GM10248 (cell line): ENCODE results near the gene ARHGAP22.

Source experiments
- CTCF ChIA-PET: fragments of 300-600 bp; sonication (Branson Sonifier 250); formaldehyde crosslinking; extraction: SDS; loops from one replicate; lab custom pipeline; 2021; ENCODE audit warnings: antibody characterized with exemption; lab: Yijun Ruan, JAX
- POLR2A ChIA-PET: fragments of 350-650 bp; sonication (Branson Sonifier 250); formaldehyde crosslinking; extraction: SDS; loops from one replicate; lab custom pipeline; 2020; ENCODE audit warnings: antibody characterized with exemption; lab: Yijun Ruan, JAX
- DNase-seq: peaks from one replicate; pipeline ENCODE4 v3.0.0; 2012; ENCODE audit errors: extremely low spot score
- TF ChIP-seq, protein P1 (sequence below): IDR thresholded peaks from 2 replicates; pipeline ENCODE4 v1.5.1; 2012; ENCODE audit warnings: mild to moderate bottlenecking, low read depth; ENCODE audit errors: extremely low read depth, missing control alignments, control extremely low read depth

The ARHGAP22 gene

DNA sequence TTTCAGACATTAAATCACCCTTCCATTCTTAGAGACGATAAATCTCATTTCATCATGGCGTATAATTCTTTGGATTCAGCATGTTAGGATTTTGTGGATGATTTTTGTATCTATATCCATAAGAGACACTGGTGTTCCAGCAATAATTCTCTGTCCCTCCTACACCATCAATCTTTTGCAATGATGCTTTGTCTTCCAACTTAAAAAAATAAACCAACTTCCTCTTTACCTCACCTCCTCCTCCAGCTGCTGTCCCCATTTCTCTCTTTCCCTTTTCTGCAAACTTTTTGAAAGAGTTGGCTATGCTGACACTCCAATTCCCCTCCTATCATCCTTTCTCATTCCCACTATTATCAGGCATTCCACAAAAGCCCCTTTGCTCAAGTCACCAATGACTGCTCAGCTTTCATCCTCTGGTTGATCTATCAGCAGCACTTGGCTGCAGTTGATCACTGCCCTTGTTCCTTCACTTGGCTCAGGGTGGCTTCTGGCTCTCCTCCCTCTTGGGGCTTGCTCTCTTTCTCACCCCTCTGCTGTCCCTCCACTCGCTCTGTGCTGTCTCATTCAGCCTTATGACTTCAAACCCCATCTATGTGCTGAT, 130.0 kb downstream of the ARHGAP22 start:
- CTCF ChIA-PET = interaction anchor here (1.5 kb wide), 1 partner anchor 27 kb away, joined by 4 read pairs; no protein-coding TSS in a partner anchor
- DNase-seq = no peak
- POLR2A ChIA-PET = no interaction called here
- TF ChIP-seq, protein P1, sequence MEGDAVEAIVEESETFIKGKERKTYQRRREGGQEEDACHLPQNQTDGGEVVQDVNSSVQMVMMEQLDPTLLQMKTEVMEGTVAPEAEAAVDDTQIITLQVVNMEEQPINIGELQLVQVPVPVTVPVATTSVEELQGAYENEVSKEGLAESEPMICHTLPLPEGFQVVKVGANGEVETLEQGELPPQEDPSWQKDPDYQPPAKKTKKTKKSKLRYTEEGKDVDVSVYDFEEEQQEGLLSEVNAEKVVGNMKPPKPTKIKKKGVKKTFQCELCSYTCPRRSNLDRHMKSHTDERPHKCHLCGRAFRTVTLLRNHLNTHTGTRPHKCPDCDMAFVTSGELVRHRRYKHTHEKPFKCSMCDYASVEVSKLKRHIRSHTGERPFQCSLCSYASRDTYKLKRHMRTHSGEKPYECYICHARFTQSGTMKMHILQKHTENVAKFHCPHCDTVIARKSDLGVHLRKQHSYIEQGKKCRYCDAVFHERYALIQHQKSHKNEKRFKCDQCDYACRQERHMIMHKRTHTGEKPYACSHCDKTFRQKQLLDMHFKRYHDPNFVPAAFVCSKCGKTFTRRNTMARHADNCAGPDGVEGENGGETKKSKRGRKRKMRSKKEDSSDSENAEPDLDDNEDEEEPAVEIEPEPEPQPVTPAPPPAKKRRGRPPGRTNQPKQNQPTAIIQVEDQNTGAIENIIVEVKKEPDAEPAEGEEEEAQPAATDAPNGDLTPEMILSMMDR = no peak

DNA sequence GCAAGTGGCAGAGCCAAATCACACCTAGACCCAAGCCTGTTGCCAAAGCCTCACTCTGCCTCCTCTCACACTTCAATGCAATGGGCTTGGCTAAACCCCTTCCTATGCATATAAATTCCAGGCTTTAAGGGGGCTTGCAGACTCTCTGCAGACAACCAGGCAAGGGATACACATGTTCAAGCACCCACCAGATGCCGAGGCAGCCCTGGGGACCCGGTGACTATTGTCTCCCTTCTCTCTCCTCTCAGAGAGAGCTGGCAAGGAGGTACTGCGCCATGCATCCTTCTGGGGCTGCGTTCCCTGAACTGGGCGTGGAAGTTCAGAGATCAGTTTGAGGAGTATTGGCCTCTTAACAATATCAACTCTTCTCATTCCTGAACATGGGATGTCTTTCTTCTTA, 131.2 kb downstream of the ARHGAP22 start:
- CTCF ChIA-PET = no interaction called here
- POLR2A ChIA-PET = no interaction called here
- TF ChIP-seq, protein P1 = no peak
- no peak for DNase-seq

DNA sequence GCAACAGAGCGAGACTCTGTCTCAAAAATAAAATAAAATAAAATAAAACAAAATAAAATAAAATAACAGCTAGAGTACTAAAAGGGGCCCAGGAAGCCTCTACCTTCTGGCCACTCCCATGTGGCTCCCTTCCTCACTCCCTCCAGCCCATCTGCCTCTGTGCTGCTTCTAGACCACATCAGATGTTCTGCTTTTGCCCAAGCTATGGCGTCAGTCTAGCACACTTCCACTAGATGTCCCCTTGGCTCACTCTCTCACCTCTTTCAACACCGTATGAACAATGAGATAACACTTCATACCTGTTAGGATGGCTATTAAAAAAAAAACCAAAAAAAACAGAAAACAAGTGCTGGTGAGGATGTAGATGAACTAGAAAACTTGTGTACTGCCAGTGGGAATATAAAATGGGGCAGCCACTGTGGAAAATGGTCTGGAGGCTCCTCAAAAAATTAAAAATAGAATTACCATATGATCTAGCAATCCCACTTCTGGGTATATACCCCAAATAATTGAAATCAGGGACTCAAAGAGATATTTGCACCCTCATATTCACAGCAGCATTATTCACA, 132.3 kb downstream of the ARHGAP22 start:
- TF ChIP-seq, protein P1 = no peak
- ChIA-PET POLR2A (no interaction called here), CTCF (interaction anchor here (1.3 kb wide), 1 partner anchor 13 kb away, joined by 3 read pairs; no protein-coding TSS in a partner anchor)
- DNase-seq = no peak

DNA sequence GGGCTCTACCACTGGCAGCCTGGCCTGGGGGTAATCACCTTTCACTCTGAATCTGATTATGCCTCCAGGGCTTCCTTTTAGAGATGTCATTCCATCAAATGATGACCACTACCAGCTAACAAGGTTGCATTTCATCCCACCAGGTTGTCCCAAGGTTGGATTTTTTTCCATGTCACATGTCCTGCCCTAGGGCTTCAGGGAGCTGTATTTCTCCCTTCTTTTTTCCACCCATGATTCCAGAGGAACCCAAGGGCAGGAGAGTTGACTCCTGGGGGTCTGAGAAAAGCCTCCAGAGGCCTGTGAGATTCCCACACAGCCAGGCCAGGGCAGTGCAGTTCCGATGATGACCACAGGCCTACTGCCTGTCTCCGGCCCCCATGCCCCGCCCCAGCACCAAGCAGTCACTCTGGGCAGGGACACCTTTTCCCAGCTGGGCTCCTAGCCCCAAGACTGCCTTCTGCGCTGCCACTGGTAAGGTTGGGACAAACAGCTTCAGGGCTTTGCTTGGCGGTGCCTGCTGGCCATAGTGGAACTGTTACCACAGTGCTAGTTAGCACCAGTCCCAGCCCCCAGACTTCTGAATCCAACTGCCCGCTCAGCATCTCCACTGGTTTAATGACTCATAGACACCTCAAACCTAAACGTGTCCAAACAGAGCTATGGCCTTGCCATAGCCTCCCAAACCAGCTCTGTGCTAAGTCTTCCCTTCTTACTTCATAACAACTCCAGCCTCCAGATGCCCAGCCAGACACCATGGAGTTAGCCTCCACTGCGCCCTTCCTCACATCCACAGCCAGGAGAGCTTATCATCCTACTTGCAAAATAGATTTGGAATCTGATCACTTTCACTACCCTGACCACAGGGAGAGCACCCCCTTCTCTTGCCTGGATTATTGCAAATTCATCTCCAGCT, 133.7 kb downstream of the ARHGAP22 start:
- POLR2A ChIA-PET = no interaction called here
- TF ChIP-seq, protein P1 = no peak
- CTCF ChIA-PET = no interaction called here
- DNase-seq = no peak

DNA sequence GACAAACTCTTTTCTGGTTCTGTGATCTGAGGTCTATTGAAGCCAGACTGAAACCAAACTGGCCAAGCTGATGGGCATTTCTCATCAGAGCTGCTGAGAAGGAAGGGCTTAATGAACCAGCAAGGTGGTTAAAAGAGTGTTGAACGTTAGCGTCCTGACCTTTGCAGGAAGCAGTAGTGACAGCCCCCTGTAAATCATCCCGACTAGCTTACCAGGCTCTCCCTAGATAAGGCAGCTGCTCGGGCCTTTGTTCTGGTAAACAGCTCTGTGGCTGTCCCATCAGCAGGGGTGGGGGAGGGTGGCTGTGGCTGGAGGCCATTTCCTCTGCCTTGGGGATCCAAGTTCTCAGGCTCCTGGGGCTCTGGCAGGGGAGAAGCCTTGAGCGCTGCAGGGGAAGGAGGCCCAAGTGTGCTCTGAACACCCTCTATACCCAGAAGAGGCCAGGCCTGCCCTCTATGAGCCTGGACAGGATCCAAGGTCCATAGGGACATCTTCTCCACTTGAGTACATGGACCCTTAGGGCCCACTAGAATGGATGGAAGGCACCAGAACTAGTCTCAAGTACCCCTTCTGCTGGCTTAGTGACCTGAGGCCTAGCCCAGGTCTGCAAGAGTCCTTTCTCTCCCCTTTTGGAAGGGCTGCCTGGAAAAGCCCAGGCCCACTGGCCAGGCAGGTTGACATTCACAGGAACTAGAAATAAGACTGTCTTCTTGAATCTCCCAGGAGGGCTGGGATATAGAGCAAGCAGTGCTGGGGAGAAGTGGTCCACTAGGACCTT, 134.6 kb downstream of the ARHGAP22 start:
- ChIA-PET POLR2A (no interaction called here), CTCF (interaction anchor here (2.1 kb wide), 1 partner anchor 11 kb away, joined by 4 read pairs; no protein-coding TSS in a partner anchor)
- DNase-seq = no peak
- TF ChIP-seq, protein P1 = no peak

DNA sequence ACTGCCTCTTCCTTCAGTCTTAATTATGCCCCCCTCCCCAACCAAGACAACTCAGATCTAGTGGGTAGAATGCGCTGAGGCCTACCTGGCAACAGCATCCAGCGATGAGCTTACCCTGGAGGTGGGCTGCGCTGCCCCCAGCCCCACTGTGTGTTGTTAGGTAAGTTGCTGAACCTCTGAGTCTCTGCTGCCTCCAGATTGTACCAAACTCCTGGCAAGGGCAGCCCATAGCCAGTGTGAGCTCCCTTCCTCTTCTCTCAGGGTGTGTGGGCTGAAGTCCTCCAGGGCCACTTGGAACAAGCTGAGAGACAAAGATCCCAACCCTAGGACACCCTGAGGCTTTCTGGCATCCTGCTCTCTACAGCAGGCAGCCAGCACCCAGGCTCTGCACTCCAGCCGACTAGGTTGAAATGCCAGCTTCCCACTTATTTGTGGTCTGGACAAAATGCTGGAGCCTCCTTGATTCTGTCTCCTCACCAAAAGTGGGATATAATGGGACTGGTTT, 135.3 kb downstream of the ARHGAP22 start:
- TF ChIP-seq, protein P1 = no peak
- ChIA-PET POLR2A (no interaction called here), CTCF (interaction anchor here (1.2 to 2.1 kb wide), 3 partner anchors 10 to 25 kb away, joined by 3 to 4 read pairs (median 4); no protein-coding TSS in a partner anchor)
- DNase-seq = no peak
